T1000 (cell line): ENCODE results near the gene DGKE.
A peak's percentile ranks its signal among the peaks of the same experiment; 100 is the strongest.

ENCODE experiments used
- DNase-seq: peaks from one replicate; lab custom pipeline; 2025; ENCODE audit warnings: mixed read lengths; lab: John Stamatoyannopoulos, UW

Gene DGKE

GRCh38 chr17:56833809-56834379 is at the start of gene DGKE, which contains the start of gene C17orf67:
Gene DGKE, plus strand, starts transcription at chr17:56834151. Its CDS starts 645 bp downstream, at chr17:56834796.
Gene C17orf67, minus strand, starts transcription at chr17:56833920. Its CDS starts 18,110 bp downstream, at chr17:56815810.
- peak; percentile 98 for DNase-seq

- DNase-seq = no peak
Measured at GRCh38 chr17:56785405-56785804, 48.5 kb upstream of the DGKE start.

- no peak for DNase-seq
Measured at GRCh38 chr17:56785997-56786680, 47.8 kb upstream of the DGKE start.

- DNase-seq = peak; percentile 49
Measured at GRCh38 chr17:56786989-56787482, 46.9 kb upstream of the DGKE start.

- DNase-seq = no peak
Measured at GRCh38 chr17:56792267-56792666, 41.7 kb upstream of the DGKE start.

- no peak for DNase-seq
Measured at GRCh38 chr17:56793531-56793930, 40.4 kb upstream of the DGKE start.

GRCh38 chr17:56793957-56794356 is 40.0 kb upstream of the DGKE start:
- DNase-seq = no peak

GRCh38 chr17:56795221-56795865 is 38.6 kb upstream of the DGKE start:
- no peak for DNase-seq

GRCh38 chr17:56796536-56796935 is 37.4 kb upstream of the DGKE start:
- no peak for DNase-seq

GRCh38 chr17:56798916-56799315 is 35.0 kb upstream of the DGKE start:
- DNase-seq = no peak

GRCh38 chr17:56801459-56802178 is 32.3 kb upstream of the DGKE start:
- no peak for DNase-seq

- DNase-seq = no peak
Measured at GRCh38 chr17:56803071-56803470, 30.9 kb upstream of the DGKE start.

GRCh38 chr17:56804454-56804853 is 29.5 kb upstream of the DGKE start:
- no peak for DNase-seq

- no peak for DNase-seq
Measured at GRCh38 chr17:56806949-56807348, 27.0 kb upstream of the DGKE start.

- no peak for DNase-seq
Measured at GRCh38 chr17:56807723-56808122, 26.2 kb upstream of the DGKE start.

GRCh38 chr17:56808503-56808902 is 25.4 kb upstream of the DGKE start:
- no peak for DNase-seq

- no peak for DNase-seq
Measured at GRCh38 chr17:56809106-56809819, 24.7 kb upstream of the DGKE start.

GRCh38 chr17:56809820-56810179 is 24.2 kb upstream of the DGKE start:
- DNase-seq = no peak

- no peak for DNase-seq
Measured at GRCh38 chr17:56810343-56810742, 23.6 kb upstream of the DGKE start.

- no peak for DNase-seq
Measured at GRCh38 chr17:56810891-56811775, 22.8 kb upstream of the DGKE start.

- no peak for DNase-seq
Measured at GRCh38 chr17:56812901-56813388, 21.0 kb upstream of the DGKE start.
